ENCODE data around the gene PROM1.

- TF ChIP-seq EZH2 (IDR thresholded peaks at IDR 0.05; ENCODE audit: borderline replicate concordance, low read depth, low read length, severe bottlenecking) (no peak), CTCF (IDR thresholded peaks at IDR 0.05; ENCODE audit: borderline replicate concordance, extremely low read depth, low read length, poor library complexity, severe bottlenecking) (no peak)
Measured at GRCh38 chr4:16085822-16086221, 2.0 kb upstream of the PROM1 start.

All from DND-41 (cell line).